WTC11 (cell line): ENCODE measurements around the gene KBTBD13. TPM values are rescaled to one million over a fixed set of nuclear protein-coding genes. Genes with fewer than 3 reads are reported as not detected.

Experiments used
- ATAC-seq: fragments of 200-7000 bp; cut with Tn5 transposase; 2 replicates; pipeline ENCODE4 v1.10.0; 2021; ENCODE audit warnings: mild to moderate bottlenecking, moderate library complexity
- CTCF ChIA-PET: fragments of 300-600 bp; sonication (Branson Sonifier 250); formaldehyde crosslinking; loops from one replicate; lab custom pipeline; 2021; ENCODE audit warnings: antibody characterized with exemption; lab: Charles Lee
- POLR2A ChIA-PET: fragments of 350-600 bp; sonication (Branson Sonifier 250); formaldehyde crosslinking; loops from one replicate; lab custom pipeline; 2021; ENCODE audit warnings: antibody characterized with exemption; lab: Charles Lee
- DNase-seq: peaks from one replicate; pipeline ENCODE4 v3.0.0; 2021; ENCODE audit warnings: low spot score
- H3K27ac Mint-ChIP-seq: 2 replicates; pipeline ENCODE4 v1.8.0; 2021; ENCODE audit warnings: mixed read lengths
- H3K27me3 Mint-ChIP-seq: 2 replicates; pipeline ENCODE4 v1.8.0; 2021; ENCODE audit warnings: low read depth, mild to moderate bottlenecking, moderate library complexity, mixed read lengths
- H3K36me3 Mint-ChIP-seq: 2 replicates; pipeline ENCODE4 v1.8.0; 2021; ENCODE audit warnings: mixed read lengths
- H3K4me1 Mint-ChIP-seq: 2 replicates; pipeline ENCODE4 v1.8.0; 2022; ENCODE audit warnings: mixed read lengths
- H3K4me3 Mint-ChIP-seq: 2 replicates; pipeline ENCODE4 v1.8.0; 2021; ENCODE audit warnings: mild to moderate bottlenecking, moderate library complexity, mixed read lengths
- H3K9me3 Mint-ChIP-seq: 2 replicates; pipeline ENCODE4 v1.8.0; 2021; ENCODE audit warnings: mixed read lengths
- ATF1 ChIP-seq: sonication (generic); formaldehyde crosslinking; IDR thresholded peaks from 2 replicates; pipeline ENCODE4 v1.8.1; 2023; ENCODE audit warnings: mild to moderate bottlenecking, moderate library complexity, missing genetic modification reagents
- E2F1 ChIP-seq: sonication (generic); formaldehyde crosslinking; IDR thresholded peaks from 2 replicates; pipeline ENCODE4 v1.8.0; 2022; ENCODE audit warnings: mild to moderate bottlenecking, missing genetic modification reagents
- ERG ChIP-seq: fragments of 250-450 bp; sonication (Bioruptor Pico); IDR thresholded peaks from 2 replicates; pipeline ENCODE4 v1.8.0; 2021; ENCODE audit warnings: mild to moderate bottlenecking
- ETV6 ChIP-seq: sonication (generic); formaldehyde crosslinking; IDR thresholded peaks from 2 replicates; pipeline ENCODE4 v1.8.1; 2022; ENCODE audit warnings: mild to moderate bottlenecking, missing genetic modification reagents
- FOXK1 ChIP-seq: sonication (generic); formaldehyde crosslinking; IDR thresholded peaks from 2 replicates; pipeline ENCODE4 v1.8.0; 2022; ENCODE audit warnings: mild to moderate bottlenecking, moderate library complexity, missing genetic modification reagents
- GTF2I ChIP-seq: fragments of 250-450 bp; sonication (Bioruptor Pico); conservative IDR thresholded peaks from 2 replicates; pipeline ENCODE4 v1.4.0; 2021; ENCODE audit warnings: mild to moderate bottlenecking
- JUN ChIP-seq: sonication (generic); formaldehyde crosslinking; IDR thresholded peaks from 2 replicates; pipeline ENCODE4 v1.8.0; 2023; ENCODE audit warnings: mild to moderate bottlenecking, missing genetic modification reagents
- MXD4 ChIP-seq: fragments of 250-450 bp; sonication (Bioruptor Pico); IDR thresholded peaks from 2 replicates; pipeline ENCODE4 v1.8.0; 2021; ENCODE audit warnings: mild to moderate bottlenecking, moderate library complexity, borderline replicate concordance
- MYBL2 ChIP-seq: sonication (generic); formaldehyde crosslinking; IDR thresholded peaks from 2 replicates; pipeline ENCODE4 v1.8.1; 2023; ENCODE audit warnings: mild to moderate bottlenecking, moderate library complexity, missing genetic modification reagents
- NFE2L1 ChIP-seq: sonication (generic); formaldehyde crosslinking; IDR thresholded peaks from 2 replicates; pipeline ENCODE4 v1.8.1; 2023; ENCODE audit warnings: missing genetic modification reagents
- NR2C2 ChIP-seq: sonication (generic); formaldehyde crosslinking; IDR thresholded peaks from 2 replicates; pipeline ENCODE4 v1.8.0; 2022; ENCODE audit warnings: mild to moderate bottlenecking, missing genetic modification reagents
- PRRX2 ChIP-seq: fragments of 250-450 bp; sonication (Bioruptor Pico); IDR thresholded peaks from 2 replicates; pipeline ENCODE4 v1.8.0; 2021; ENCODE audit warnings: mild to moderate bottlenecking
- SMAD3 ChIP-seq: sonication (generic); formaldehyde crosslinking; IDR thresholded peaks from 2 replicates; pipeline ENCODE4 v1.8.0; 2022; ENCODE audit warnings: missing genetic modification reagents, mild to moderate bottlenecking, borderline replicate concordance
- ZNF219 ChIP-seq: sonication (generic); formaldehyde crosslinking; IDR thresholded peaks from 2 replicates; pipeline ENCODE4 v1.8.0; 2023; ENCODE audit warnings: missing genetic modification reagents, mild to moderate bottlenecking, borderline replicate concordance
- ZNF232 ChIP-seq: sonication (generic); formaldehyde crosslinking; IDR thresholded peaks from 2 replicates; pipeline ENCODE4 v1.8.0; 2022; ENCODE audit warnings: mild to moderate bottlenecking, missing genetic modification reagents
- ZNF671 ChIP-seq: fragments of 250-450 bp; sonication (Bioruptor Pico); IDR thresholded peaks from 2 replicates; pipeline ENCODE4 v1.8.0; 2021; ENCODE audit warnings: mild to moderate bottlenecking
- total RNA-seq: library from RNA; stranded (reverse); gene quantifications from 3 replicates; pipeline ENCODE4 v1.2.3, GENCODE V29; 2021
- TF ChIP-seq, protein P1 (sequence below): sonication (generic); formaldehyde crosslinking; conservative IDR thresholded peaks from 2 replicates; pipeline ENCODE4 v1.8.1; 2022; ENCODE audit warnings: mild to moderate bottlenecking, missing genetic modification reagents
- TF ChIP-seq, protein P2 (sequence below): fragments of 250-450 bp; sonication (Bioruptor Pico); IDR thresholded peaks from 2 replicates; pipeline ENCODE4 v2.1.2; 2022; ENCODE audit warnings: mild to moderate bottlenecking, moderate library complexity
- TF ChIP-seq, protein P3 (sequence below): fragments of 200-600 bp; IDR thresholded peaks from 2 replicates; pipeline ENCODE4 v1.8.0; 2022; ENCODE audit warnings: antibody characterized with exemption

The KBTBD13 gene
- total RNA-seq, 1 experiment from 2014 or later: not detected

GRCh38 chr15:65082303-65082953 is 5.9 kb downstream of the KBTBD13 start:
- peak overlapping the region; percentile 52 for H3K4me3 Mint-ChIP-seq
- no peaks in the 10 kb centered on the region for H3K36me3 Mint-ChIP-seq
- DNase-seq (peak; percentile 48), ATAC-seq (peak; percentile 48)
- ChIA-PET CTCF (interaction anchor here (1.1 to 15.1 kb wide), 13 partner anchors 11 to 203 kb away, joined by 3 to 308 read pairs (median 10); partner anchors contain the start of gene RASL12), POLR2A (interaction anchor here (2.1 to 3.3 kb wide), 2 partner anchors 15 to 19 kb away, joined by 11 to 12 read pairs; partner anchors contain the start of gene RASL12)
- H3K9me3 Mint-ChIP-seq: no peaks in the 10 kb centered on the region
- H3K4me1 Mint-ChIP-seq: peaks cover 73% of the 10 kb centered on the region
- H3K27ac Mint-ChIP-seq: peak overlapping the region; percentile 83
- H3K27me3 Mint-ChIP-seq: peaks cover 22% of the 10 kb centered on the region
- TF ChIP-seq NFE2L1 (no peak), GTF2I (CRISPR knock-in tag) (no peak), MYBL2 (CRISPR knock-in tag) (no peak), NR2C2 (CRISPR knock-in tag) (no peak), ERG (CRISPR knock-in tag) (no peak), ZNF671 (no peak), SMAD3 (CRISPR knock-in tag) (no peak), ZNF232 (CRISPR knock-in tag) (no peak), ETV6 (CRISPR knock-in tag) (no peak), PRRX2 (no peak), ZNF219 (no peak), E2F1 (no peak), MXD4 (CRISPR knock-in tag) (no peak), JUN (CRISPR knock-in tag) (no peak), ATF1 (no peak)
- TF ChIP-seq, protein P1, sequence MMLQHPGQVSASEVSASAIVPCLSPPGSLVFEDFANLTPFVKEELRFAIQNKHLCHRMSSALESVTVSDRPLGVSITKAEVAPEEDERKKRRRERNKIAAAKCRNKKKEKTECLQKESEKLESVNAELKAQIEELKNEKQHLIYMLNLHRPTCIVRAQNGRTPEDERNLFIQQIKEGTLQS (CRISPR knock-in tag): no peak
- TF ChIP-seq, protein P2, sequence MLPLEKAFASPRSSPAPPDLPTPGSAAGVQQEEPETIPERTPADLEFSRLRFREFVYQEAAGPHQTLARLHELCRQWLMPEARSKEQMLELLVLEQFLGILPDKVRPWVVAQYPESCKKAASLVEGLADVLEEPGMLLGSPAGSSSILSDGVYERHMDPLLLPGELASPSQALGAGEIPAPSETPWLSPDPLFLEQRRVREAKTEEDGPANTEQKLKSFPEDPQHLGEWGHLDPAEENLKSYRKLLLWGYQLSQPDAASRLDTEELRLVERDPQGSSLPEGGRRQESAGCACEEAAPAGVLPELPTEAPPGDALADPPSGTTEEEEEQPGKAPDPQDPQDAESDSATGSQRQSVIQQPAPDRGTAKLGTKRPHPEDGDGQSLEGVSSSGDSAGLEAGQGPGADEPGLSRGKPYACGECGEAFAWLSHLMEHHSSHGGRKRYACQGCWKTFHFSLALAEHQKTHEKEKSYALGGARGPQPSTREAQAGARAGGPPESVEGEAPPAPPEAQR (CRISPR knock-in tag): no peak

GRCh38 chr15:65083262-65083701 is 6.7 kb downstream of the KBTBD13 start:
- peaks cover 72% of the 10 kb centered on the region for H3K4me1 Mint-ChIP-seq
- DNase-seq: peak; percentile 42
- peak overlapping the region; percentile 52 for H3K4me3 Mint-ChIP-seq
- no peak for TF ChIP-seq ATF1
- peak; percentile 47; the same call in 1 of the 2 replicates for TF ChIP-seq FOXK1 (CRISPR knock-in tag)
- TF ChIP-seq, protein P3, sequence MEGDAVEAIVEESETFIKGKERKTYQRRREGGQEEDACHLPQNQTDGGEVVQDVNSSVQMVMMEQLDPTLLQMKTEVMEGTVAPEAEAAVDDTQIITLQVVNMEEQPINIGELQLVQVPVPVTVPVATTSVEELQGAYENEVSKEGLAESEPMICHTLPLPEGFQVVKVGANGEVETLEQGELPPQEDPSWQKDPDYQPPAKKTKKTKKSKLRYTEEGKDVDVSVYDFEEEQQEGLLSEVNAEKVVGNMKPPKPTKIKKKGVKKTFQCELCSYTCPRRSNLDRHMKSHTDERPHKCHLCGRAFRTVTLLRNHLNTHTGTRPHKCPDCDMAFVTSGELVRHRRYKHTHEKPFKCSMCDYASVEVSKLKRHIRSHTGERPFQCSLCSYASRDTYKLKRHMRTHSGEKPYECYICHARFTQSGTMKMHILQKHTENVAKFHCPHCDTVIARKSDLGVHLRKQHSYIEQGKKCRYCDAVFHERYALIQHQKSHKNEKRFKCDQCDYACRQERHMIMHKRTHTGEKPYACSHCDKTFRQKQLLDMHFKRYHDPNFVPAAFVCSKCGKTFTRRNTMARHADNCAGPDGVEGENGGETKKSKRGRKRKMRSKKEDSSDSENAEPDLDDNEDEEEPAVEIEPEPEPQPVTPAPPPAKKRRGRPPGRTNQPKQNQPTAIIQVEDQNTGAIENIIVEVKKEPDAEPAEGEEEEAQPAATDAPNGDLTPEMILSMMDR: no peak
- TF ChIP-seq, all 79 proteins: peak for 1
- Mint-ChIP-seq H3K9me3 (no peaks in the 10 kb centered on the region), H3K27ac (peak overlapping the region; percentile 83), H3K27me3 (peaks cover 16% of the 10 kb centered on the region), H3K36me3 (no peaks in the 10 kb centered on the region)
- POLR2A ChIA-PET: interaction anchor here (0.6 to 3.3 kb wide), 3 partner anchors 16 to 23 kb away, joined by 5 to 12 read pairs (median 11); partner anchors contain the start of gene RASL12
- ATAC-seq: peak; percentile 40
- CTCF ChIA-PET: interaction anchor here (0.5 to 15.1 kb wide), 18 partner anchors 10 to 203 kb away, joined by 3 to 308 read pairs (median 4); partner anchors contain the start of genes CLPX and RASL12
